ENCODE data around the gene NAGS. TPM values are rescaled to one million over a fixed set of nuclear protein-coding genes. Genes with fewer than 3 reads are reported as not detected.

The NAGS gene
- total RNA-seq, 4 donors from 2014 or later, result 0.73 to 1.9 (median 0.99) TPM

DNA sequence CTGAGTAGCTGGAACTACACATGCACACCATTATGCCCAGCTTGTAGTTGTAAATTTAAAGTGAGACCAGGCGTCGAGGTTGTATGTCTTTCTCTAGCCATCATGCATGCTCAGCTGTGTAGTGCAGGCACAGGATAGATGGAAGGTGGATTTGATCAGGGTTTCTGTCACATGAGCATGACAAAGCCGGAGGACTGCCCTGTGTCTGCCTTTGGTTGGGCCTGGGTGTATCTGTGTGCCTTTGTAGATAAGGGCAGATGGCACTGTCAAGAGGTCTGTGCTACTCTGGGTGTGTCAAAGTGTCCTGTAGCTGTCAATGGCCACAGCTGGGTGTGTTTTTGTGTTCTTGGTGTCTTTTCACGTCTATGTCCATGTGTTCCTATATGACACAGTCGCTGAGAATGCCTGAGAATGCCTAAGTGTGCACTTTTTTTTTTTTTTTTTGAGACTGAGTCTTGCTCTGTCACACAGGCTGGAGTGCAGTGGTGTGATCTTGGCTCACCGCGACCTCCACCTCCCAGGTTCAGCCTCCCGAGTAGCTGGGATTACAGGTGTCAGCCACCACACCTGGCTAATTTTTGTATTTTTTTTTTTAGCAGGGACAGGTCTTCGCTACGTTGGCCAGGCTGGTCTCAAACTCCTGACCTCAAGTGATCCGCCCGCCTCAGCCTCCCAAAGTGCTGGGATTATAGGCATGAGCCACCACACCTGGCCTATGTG lies 4.1 kb upstream of the NAGS start:
- 88% methylated on average over 12 of the region's 12 CpGs for WGBS
- no peak for TF ChIP-seq CTCF (IDR thresholded peaks at IDR 0.05)
- TF ChIP-seq EP300 (IDR thresholded peaks at IDR 0.05), result no peak
- no peak for TF ChIP-seq POLR2AphosphoS5 (IDR thresholded peaks at IDR 0.05)
- TF ChIP-seq POLR2A (IDR thresholded peaks at IDR 0.05), result no peak
- Histone ChIP-seq H3K27me3 (peaks cover 12% of the 10 kb centered on the region), H3K36me3 (no peaks in the 10 kb centered on the region), H3K27ac (no peak overlapping the region), H3K4me3 (no peak overlapping the region), H3K9me3 (no peaks in the 10 kb centered on the region), H3K4me1 (peaks cover 11% of the 10 kb centered on the region)
- DNase-seq (ENCODE audit: low spot score in 2 of 2), result no peak

DNA sequence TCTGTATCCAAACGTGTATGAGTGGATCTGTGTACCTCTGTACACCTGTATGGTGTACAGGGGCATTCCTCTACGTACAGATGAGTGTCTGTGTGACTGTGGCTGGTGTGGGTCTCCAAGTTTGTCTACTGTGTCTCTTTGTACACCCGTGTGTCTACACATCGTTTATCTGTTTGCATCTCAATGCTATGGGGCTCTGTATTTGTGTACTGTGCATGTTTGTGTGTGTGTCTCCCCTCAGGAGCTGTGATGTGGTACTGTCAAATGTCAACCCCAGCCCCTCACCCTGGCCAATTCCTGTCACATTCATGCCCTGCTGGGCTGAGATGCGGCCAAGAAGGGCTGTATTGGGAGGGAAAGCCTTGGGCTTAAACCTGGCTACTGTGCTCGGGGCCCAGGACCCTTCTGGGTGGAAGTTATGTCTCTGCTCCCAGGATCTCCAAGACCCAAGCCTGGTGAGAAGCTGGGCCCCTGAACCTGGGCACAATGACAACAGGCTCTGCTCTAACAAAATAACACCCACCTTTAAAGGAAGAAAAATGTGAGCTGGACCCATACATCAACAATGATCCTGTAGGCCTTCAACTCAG lies 3.5 kb upstream of the NAGS start:
- WGBS, result 91% methylated on average over 5 of the region's 6 CpGs

GRCh38 chr17:44001461-44001920 lies 2.9 kb upstream of the NAGS start:
- Histone ChIP-seq H3K4me3 (no peak overlapping the region), H3K36me3 (no peaks in the 10 kb centered on the region), H3K4me1 (peaks cover 23% of the 10 kb centered on the region), H3K9me3 (no peaks in the 10 kb centered on the region), H3K27me3 (peaks cover 22% of the 10 kb centered on the region), H3K27ac (no peak overlapping the region)
- TF ChIP-seq POLR2A (IDR thresholded peaks at IDR 0.05) (no peak), CTCF (IDR thresholded peaks at IDR 0.05) (no peak), EP300 (IDR thresholded peaks at IDR 0.05) (no peak), POLR2AphosphoS5 (IDR thresholded peaks at IDR 0.05) (no peak)
- DNase-seq (ENCODE audit: low spot score in 2 of 2), result no peak
- 94% methylated on average over 2 of the region's 2 CpGs for WGBS

More for the DNA sequence above, 3.5 kb upstream of the NAGS start:
- Histone ChIP-seq H3K9me3 (no peaks in the 10 kb centered on the region), H3K27ac (no peak overlapping the region), H3K4me1 (peaks cover 18% of the 10 kb centered on the region), H3K4me3 (no peak overlapping the region), H3K36me3 (no peaks in the 10 kb centered on the region), H3K27me3 (peaks cover 17% of the 10 kb centered on the region)
- TF ChIP-seq EP300 (IDR thresholded peaks at IDR 0.05), result no peak
- TF ChIP-seq POLR2A (IDR thresholded peaks at IDR 0.05), result no peak
- no peak for TF ChIP-seq POLR2AphosphoS5 (IDR thresholded peaks at IDR 0.05)
- TF ChIP-seq CTCF (IDR thresholded peaks at IDR 0.05), result no peak
- no peak for DNase-seq (ENCODE audit: low spot score in 2 of 2)

GRCh38 chr17:44002141-44002848 lies 2.1 kb upstream of the NAGS start:
- Histone ChIP-seq H3K27me3 (peaks cover 22% of the 10 kb centered on the region), H3K9me3 (no peaks in the 10 kb centered on the region), H3K4me3 (no peak overlapping the region), H3K36me3 (no peaks in the 10 kb centered on the region), H3K27ac (no peak overlapping the region), H3K4me1 (peaks cover 30% of the 10 kb centered on the region)
- WGBS, result 69% methylated on average over 9 of the region's 9 CpGs
- no peak for DNase-seq (ENCODE audit: low spot score in 2 of 2)
- TF ChIP-seq EP300 (IDR thresholded peaks at IDR 0.05) (no peak), POLR2AphosphoS5 (IDR thresholded peaks at IDR 0.05) (no peak), POLR2A (IDR thresholded peaks at IDR 0.05) (no peak), CTCF (IDR thresholded peaks at IDR 0.05) (no peak)
